Measurements from ENCODE around the gene PID1. TPM values are rescaled to one million over a fixed set of nuclear protein-coding genes. Genes with fewer than 3 reads are reported as not detected.

PID1 gene
- total RNA-seq, 1 experiment from 2014 or later = 2.6 TPM

DNA sequence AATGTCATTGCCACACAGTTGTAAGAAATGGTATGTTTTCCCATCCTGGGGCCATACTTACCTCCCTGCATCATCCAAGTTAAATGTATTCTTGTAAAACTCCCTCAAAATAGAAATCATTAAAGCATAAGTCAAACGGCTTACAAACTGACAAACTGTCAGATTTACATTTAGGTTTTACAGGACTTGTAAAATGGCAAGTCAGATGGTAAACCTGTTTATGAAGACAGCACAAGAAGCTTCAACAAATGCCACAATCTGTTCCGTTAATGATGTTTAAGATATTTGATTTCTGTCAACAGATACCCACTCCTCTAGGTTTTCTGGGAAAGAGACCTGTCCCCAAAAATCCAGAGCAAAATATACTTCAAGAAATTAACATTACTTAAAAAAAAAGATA, 197.2 kb downstream of the PID1 start (continued):
- no peak for TF ChIP-seq ZNF232 (CRISPR knock-in tag; IDR thresholded peaks at IDR 0.05)

DNA sequence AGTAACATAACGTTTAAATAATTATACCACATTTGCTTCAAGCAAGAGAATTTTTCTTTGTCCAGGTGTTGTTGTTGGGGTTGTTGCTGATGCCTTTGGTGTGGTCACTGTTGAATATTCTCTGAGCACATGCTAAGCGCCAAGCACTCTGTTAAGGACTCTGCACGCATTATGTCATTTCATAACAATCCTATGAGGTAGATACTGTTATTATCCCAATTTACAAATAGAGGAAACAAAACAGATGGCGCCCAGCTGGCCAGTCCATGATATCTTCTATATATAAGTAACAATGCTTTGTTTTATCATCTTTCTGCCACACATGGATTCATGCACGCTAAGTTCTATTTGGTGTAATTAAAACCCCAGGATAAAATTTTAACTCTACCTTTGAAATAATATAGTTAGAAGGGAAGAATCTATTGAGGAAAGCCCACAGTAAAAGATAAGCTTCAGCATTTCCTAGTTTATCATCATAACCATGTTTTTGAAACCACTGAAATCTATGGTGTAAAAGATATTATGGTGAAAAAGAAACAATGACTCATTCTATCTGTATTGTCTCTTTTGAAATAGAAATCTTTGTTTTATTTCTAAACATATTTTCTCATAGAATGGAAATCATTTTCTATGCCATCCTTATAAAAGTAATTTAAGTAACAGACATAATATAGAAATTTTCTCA, 199.7 kb downstream of the PID1 start:
- H3K27ac Mint-ChIP-seq = no peak overlapping the region
- no peak overlapping the region for H3K4me3 Mint-ChIP-seq
- no peaks in the 10 kb centered on the region for H3K4me1 Mint-ChIP-seq
- peaks cover 34% of the 10 kb centered on the region for H3K9me3 Mint-ChIP-seq
- no peak for TF ChIP-seq GRHL2 (CRISPR knock-in tag; IDR thresholded peaks at IDR 0.05; ENCODE audit: insufficient replicate concordance, severe bottlenecking)
- TF ChIP-seq, protein P1, sequence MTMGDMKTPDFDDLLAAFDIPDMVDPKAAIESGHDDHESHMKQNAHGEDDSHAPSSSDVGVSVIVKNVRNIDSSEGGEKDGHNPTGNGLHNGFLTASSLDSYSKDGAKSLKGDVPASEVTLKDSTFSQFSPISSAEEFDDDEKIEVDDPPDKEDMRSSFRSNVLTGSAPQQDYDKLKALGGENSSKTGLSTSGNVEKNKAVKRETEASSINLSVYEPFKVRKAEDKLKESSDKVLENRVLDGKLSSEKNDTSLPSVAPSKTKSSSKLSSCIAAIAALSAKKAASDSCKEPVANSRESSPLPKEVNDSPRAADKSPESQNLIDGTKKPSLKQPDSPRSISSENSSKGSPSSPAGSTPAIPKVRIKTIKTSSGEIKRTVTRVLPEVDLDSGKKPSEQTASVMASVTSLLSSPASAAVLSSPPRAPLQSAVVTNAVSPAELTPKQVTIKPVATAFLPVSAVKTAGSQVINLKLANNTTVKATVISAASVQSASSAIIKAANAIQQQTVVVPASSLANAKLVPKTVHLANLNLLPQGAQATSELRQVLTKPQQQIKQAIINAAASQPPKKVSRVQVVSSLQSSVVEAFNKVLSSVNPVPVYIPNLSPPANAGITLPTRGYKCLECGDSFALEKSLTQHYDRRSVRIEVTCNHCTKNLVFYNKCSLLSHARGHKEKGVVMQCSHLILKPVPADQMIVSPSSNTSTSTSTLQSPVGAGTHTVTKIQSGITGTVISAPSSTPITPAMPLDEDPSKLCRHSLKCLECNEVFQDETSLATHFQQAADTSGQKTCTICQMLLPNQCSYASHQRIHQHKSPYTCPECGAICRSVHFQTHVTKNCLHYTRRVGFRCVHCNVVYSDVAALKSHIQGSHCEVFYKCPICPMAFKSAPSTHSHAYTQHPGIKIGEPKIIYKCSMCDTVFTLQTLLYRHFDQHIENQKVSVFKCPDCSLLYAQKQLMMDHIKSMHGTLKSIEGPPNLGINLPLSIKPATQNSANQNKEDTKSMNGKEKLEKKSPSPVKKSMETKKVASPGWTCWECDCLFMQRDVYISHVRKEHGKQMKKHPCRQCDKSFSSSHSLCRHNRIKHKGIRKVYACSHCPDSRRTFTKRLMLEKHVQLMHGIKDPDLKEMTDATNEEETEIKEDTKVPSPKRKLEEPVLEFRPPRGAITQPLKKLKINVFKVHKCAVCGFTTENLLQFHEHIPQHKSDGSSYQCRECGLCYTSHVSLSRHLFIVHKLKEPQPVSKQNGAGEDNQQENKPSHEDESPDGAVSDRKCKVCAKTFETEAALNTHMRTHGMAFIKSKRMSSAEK (CRISPR knock-in tag; IDR thresholded peaks at IDR 0.05; ENCODE audit: borderline replicate concordance) = no peak
- TF ChIP-seq, protein P2, sequence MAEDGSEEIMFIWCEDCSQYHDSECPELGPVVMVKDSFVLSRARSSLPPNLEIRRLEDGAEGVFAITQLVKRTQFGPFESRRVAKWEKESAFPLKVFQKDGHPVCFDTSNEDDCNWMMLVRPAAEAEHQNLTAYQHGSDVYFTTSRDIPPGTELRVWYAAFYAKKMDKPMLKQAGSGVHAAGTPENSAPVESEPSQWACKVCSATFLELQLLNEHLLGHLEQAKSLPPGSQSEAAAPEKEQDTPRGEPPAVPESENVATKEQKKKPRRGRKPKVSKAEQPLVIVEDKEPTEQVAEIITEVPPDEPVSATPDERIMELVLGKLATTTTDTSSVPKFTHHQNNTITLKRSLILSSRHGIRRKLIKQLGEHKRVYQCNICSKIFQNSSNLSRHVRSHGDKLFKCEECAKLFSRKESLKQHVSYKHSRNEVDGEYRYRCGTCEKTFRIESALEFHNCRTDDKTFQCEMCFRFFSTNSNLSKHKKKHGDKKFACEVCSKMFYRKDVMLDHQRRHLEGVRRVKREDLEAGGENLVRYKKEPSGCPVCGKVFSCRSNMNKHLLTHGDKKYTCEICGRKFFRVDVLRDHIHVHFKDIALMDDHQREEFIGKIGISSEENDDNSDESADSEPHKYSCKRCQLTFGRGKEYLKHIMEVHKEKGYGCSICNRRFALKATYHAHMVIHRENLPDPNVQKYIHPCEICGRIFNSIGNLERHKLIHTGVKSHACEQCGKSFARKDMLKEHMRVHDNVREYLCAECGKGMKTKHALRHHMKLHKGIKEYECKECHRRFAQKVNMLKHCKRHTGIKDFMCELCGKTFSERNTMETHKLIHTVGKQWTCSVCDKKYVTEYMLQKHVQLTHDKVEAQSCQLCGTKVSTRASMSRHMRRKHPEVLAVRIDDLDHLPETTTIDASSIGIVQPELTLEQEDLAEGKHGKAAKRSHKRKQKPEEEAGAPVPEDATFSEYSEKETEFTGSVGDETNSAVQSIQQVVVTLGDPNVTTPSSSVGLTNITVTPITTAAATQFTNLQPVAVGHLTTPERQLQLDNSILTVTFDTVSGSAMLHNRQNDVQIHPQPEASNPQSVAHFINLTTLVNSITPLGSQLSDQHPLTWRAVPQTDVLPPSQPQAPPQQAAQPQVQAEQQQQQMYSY (CRISPR knock-in tag; IDR thresholded peaks at IDR 0.05) = no peak
- TF ChIP-seq FOXK1 (CRISPR knock-in tag; IDR thresholded peaks at IDR 0.05) = no peak
- no peak for TF ChIP-seq MXD4 (CRISPR knock-in tag; IDR thresholded peaks at IDR 0.05; ENCODE audit: borderline replicate concordance)
- CTCF ChIA-PET = no interaction called here
- ATAC-seq (no peak), DNase-seq (ENCODE audit: low spot score) (no peak)
- no peaks in the 10 kb centered on the region for H3K27me3 Mint-ChIP-seq (ENCODE audit: low read depth)
- POLR2A ChIA-PET = no interaction called here
- H3K36me3 Mint-ChIP-seq = peaks cover 7% of the 10 kb centered on the region

DNA sequence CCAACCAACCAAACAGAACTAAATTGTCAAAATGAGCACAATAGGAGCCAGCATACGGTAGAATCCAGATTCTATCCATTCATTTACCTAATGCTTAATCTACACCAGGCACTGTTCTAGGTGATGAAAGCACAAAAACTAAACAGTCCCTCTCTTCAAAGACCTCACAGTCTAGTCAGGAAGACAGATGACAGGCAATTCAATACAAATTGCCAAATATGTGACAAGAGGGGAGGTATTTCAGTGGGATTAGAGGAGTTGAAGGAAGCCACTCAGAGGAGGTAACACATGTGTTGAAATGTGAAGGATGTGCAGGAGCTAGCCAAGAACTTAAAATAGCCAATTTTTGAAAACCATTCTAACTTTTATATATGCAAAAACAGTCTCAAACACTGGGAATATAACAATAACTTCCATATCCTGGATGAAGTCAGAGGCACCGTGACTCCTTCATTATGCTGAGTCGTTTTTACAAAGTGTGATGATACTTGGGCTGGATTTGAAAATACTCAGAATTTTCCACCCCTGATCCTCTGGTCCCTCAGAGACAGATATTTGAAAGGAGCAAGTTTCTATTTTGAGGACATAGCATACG, 204.9 kb downstream of the PID1 start:
- Mint-ChIP-seq H3K4me3 (no peak overlapping the region), H3K4me1 (no peaks in the 10 kb centered on the region), H3K27ac (no peak overlapping the region), H3K27me3 (ENCODE audit: low read depth) (no peaks in the 10 kb centered on the region), H3K9me3 (peaks cover 20% of the 10 kb centered on the region), H3K36me3 (no peaks in the 10 kb centered on the region)
- ATAC-seq = no peak
- ChIA-PET CTCF (no interaction called here), POLR2A (no interaction called here)
- TF ChIP-seq HMGA2 (CRISPR knock-in tag; IDR thresholded peaks at IDR 0.05) (no peak), GTF2I (CRISPR knock-in tag; conservative IDR thresholded peaks at IDR 0.05) (no peak), ZNF416 (CRISPR knock-in tag; IDR thresholded peaks at IDR 0.05) (no peak), CREM (CRISPR knock-in tag; IDR thresholded peaks at IDR 0.05) (no peak)
- TF ChIP-seq, protein P3, sequence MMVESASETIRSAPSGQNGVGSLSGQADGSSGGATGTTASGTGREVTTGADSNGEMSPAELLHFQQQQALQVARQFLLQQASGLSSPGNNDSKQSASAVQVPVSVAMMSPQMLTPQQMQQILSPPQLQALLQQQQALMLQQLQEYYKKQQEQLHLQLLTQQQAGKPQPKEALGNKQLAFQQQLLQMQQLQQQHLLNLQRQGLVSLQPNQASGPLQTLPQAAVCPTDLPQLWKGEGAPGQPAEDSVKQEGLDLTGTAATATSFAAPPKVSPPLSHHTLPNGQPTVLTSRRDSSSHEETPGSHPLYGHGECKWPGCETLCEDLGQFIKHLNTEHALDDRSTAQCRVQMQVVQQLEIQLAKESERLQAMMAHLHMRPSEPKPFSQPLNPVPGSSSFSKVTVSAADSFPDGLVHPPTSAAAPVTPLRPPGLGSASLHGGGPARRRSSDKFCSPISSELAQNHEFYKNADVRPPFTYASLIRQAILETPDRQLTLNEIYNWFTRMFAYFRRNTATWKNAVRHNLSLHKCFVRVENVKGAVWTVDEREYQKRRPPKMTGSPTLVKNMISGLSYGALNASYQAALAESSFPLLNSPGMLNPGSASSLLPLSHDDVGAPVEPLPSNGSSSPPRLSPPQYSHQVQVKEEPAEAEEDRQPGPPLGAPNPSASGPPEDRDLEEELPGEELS (CRISPR knock-in tag; IDR thresholded peaks at IDR 0.05) = no peak
- TF ChIP-seq, protein P4, sequence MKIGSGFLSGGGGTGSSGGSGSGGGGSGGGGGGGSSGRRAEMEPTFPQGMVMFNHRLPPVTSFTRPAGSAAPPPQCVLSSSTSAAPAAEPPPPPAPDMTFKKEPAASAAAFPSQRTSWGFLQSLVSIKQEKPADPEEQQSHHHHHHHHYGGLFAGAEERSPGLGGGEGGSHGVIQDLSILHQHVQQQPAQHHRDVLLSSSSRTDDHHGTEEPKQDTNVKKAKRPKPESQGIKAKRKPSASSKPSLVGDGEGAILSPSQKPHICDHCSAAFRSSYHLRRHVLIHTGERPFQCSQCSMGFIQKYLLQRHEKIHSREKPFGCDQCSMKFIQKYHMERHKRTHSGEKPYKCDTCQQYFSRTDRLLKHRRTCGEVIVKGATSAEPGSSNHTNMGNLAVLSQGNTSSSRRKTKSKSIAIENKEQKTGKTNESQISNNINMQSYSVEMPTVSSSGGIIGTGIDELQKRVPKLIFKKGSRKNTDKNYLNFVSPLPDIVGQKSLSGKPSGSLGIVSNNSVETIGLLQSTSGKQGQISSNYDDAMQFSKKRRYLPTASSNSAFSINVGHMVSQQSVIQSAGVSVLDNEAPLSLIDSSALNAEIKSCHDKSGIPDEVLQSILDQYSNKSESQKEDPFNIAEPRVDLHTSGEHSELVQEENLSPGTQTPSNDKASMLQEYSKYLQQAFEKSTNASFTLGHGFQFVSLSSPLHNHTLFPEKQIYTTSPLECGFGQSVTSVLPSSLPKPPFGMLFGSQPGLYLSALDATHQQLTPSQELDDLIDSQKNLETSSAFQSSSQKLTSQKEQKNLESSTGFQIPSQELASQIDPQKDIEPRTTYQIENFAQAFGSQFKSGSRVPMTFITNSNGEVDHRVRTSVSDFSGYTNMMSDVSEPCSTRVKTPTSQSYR (CRISPR knock-in tag; IDR thresholded peaks at IDR 0.05) = no peak
- DNase-seq (ENCODE audit: low spot score) = no peak
